Subcutaneous adipose tissue (tissue), 4 donors: ENCODE results near the gene THOC1. TPM values are rescaled to one million over a fixed set of nuclear protein-coding genes. Genes with fewer than 3 reads are reported as not detected.

ENCODE experiments used
- CTCF ChIP-seq: fragments of 450-650 bp; IDR thresholded peaks from one replicate; pipeline ENCODE4 v1.5.1; 2016; ENCODE audit warnings: low read depth, mild to moderate bottlenecking, control low read depth, antibody characterized with exemption, moderate library complexity
- total RNA-seq, 4 donors: library from RNA; depleted of rRNA; stranded (reverse); fragments of >200 nt; gene quantifications; one replicate each; pipeline ENCODE4 v1.1.0, GENCODE V29; 2016

Gene THOC1
- total RNA-seq, 4 donors from 2014 or later: 50.3 to 69.7 (median 63.4) TPM

GRCh38 chr18:273525-273924 lies 5.7 kb upstream of the THOC1 start:
- TF ChIP-seq CTCF: no peak

GRCh38 chr18:272650-273049 lies 4.8 kb upstream of the THOC1 start:
- no peak for TF ChIP-seq CTCF

GRCh38 chr18:269480-270095 lies 1.7 kb upstream of the THOC1 start:
- TF ChIP-seq CTCF: no peak

DNA sequence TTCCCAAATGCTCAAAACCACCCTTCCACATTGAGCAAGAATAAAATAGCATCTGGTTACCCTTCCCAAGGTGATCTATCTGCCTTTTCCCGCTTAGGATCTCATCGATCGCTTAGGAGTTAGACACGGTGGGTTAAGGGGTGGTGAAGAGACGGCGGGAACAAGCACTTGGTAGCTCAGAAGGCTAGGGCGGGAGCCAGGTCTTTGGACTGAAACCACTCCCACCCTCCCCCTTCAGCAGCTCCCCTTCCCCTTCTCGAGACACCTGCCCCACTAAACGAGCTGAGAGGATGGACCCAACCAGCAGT lies 513 bp downstream of the THOC1 start:
- no peak for TF ChIP-seq CTCF

- TF ChIP-seq CTCF: no peak
Measured at GRCh38 chr18:261398-262073, 6.3 kb downstream of the THOC1 start.

DNA sequence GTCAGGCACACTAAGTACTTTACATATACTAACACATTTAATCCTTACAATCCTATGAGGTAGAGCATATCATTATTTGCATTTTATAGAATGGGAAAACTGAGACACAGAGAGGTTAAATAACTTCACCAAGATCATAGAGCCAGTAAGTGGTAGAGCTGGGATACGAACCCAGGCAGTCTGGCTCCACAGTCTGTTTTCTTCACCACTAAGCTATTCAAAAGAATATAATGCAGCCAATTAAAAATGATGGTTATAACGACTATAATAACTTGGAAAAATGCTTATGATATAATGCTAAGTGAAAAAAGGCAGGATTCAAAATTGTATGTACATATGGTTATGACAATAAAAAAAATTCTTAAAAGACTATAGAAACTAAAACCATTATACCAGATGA lies 7.3 kb downstream of the THOC1 start:
- no peak for TF ChIP-seq CTCF

DNA sequence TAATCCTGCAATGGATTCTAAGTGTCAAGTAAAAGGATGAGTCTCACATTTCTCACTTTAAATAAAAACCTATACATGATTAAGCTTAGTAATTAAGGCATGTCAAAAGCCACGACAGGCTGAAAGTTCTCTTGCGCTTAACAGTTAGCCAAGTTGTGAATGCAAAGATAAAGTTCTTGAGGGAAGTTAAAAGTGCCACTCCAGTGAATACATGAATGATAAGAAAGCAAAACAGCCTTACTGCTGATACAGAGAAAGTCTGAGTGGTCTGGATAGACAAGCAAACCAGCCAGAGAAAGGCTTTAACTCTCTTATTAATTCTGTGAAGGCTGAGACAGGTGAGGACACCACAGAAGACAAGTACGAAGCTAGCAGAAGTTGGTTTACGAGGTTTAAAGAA lies 12.7 kb downstream of the THOC1 start:
- TF ChIP-seq CTCF: no peak
